ENCODE measurements around the gene GNAO1. TPM values are rescaled to one million over a fixed set of nuclear protein-coding genes. Genes with fewer than 3 reads are reported as not detected.
"Not testable (repeated sequence)": the region's sequence is repeated elsewhere in the genome, so short reads cannot be mapped to it uniquely, and the experiment has no call there.

GNAO1 gene
- total RNA-seq, 4 donors from 2014 or later: 1.4 to 4.4 (median 2.5) TPM

DNA sequence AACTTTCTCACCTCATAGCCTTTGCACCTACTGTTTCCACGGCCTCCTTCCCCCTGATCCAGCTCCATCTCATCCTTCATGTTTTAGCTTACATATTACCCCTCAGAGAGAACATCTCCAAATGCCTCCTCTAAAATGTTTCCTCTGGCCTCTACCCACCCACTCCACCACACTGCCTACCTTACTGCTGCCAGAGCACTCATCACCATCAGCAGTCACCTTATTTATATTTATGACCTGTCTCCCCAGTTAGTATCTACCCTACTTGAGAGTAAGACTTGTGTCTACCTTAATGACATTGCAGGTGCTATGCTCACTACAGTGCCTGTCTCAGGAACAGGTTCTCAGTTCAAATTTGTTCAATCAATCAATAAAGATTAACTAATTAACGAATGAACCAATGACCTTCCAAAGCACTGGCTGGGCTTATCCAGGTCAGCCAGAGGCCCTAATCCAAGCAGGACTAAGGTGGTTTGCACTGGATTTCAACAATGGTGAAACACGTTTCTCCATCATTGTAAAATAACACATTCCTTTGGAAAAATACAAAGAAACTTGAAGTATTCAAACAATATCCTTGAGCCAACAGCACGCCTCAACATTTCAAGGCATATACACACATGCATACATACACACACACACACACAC lies 192.9 kb downstream of the GNAO1 start:
- H3K27me3 ChIP-seq: no peaks in the 10 kb centered on the region
- H3K27ac ChIP-seq: no peak overlapping the region
- H3K4me3 ChIP-seq (replicated peaks in 1 of 3): no peak overlapping the region
- no peaks in the 10 kb centered on the region for H3K9me3 ChIP-seq
- H3K4me1 ChIP-seq: no peaks in the 10 kb centered on the region
- no peak for DNase-seq
- intact Hi-C loops (cut with DNase I): no loop called here
- peaks cover 35 to 44% of the 10 kb centered on the region in 2 donors for H3K36me3 ChIP-seq
- TF ChIP-seq POLR2A (IDR thresholded peaks at IDR 0.05): no peak
- TF ChIP-seq, protein P1, sequence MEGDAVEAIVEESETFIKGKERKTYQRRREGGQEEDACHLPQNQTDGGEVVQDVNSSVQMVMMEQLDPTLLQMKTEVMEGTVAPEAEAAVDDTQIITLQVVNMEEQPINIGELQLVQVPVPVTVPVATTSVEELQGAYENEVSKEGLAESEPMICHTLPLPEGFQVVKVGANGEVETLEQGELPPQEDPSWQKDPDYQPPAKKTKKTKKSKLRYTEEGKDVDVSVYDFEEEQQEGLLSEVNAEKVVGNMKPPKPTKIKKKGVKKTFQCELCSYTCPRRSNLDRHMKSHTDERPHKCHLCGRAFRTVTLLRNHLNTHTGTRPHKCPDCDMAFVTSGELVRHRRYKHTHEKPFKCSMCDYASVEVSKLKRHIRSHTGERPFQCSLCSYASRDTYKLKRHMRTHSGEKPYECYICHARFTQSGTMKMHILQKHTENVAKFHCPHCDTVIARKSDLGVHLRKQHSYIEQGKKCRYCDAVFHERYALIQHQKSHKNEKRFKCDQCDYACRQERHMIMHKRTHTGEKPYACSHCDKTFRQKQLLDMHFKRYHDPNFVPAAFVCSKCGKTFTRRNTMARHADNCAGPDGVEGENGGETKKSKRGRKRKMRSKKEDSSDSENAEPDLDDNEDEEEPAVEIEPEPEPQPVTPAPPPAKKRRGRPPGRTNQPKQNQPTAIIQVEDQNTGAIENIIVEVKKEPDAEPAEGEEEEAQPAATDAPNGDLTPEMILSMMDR (IDR thresholded peaks at IDR 0.05): no peak
- WGBS, 2 donors: 95 to 96% methylated on average over 4 of the region's 4 CpGs

GRCh38 chr16:56387396-56387795 lies 196.1 kb downstream of the GNAO1 start:
- Histone ChIP-seq H3K36me3 (peaks cover 21 to 46% of the 10 kb centered on the region in 2 donors), H3K4me1 (no peaks in the 10 kb centered on the region), H3K9me3 (no peaks in the 10 kb centered on the region), H3K27ac (no peak overlapping the region), H3K4me3 (replicated peaks in 1 of 3) (no peak overlapping the region), H3K27me3 (no peaks in the 10 kb centered on the region)
- intact Hi-C loops (cut with DNase I): no loop called here
- WGBS, 2 donors: 94 to 100% methylated on average over 3 of the region's 3 CpGs
- no peak for TF ChIP-seq POLR2A (IDR thresholded peaks at IDR 0.05)
- TF ChIP-seq, protein P1 (IDR thresholded peaks at IDR 0.05): no peak
- no peak for DNase-seq

- no peak for DNase-seq
- H3K4me3 ChIP-seq (replicated peaks in 1 of 3): no peak overlapping the region
- no peaks in the 10 kb centered on the region for H3K27me3 ChIP-seq
- H3K9me3 ChIP-seq: no peaks in the 10 kb centered on the region
- H3K36me3 ChIP-seq: peaks cover 21 to 45% of the 10 kb centered on the region in 2 donors
- H3K27ac ChIP-seq: no peak overlapping the region
- intact Hi-C loops (cut with DNase I): no loop called here
- no peaks in the 10 kb centered on the region for H3K4me1 ChIP-seq
- TF ChIP-seq POLR2A (IDR thresholded peaks at IDR 0.05): no peak
- TF ChIP-seq, protein P1 (IDR thresholded peaks at IDR 0.05): no peak
Measured at GRCh38 chr16:56388209-56388608, 196.9 kb downstream of the GNAO1 start.

- WGBS, 2 donors: 88 to 91% methylated on average over 3 of the region's 3 CpGs
- Histone ChIP-seq H3K4me3 (replicated peaks in 1 of 3) (no peak overlapping the region), H3K27me3 (no peaks in the 10 kb centered on the region), H3K27ac (no peak overlapping the region), H3K36me3 (peaks cover 21 to 43% of the 10 kb centered on the region in 2 donors), H3K4me1 (no peaks in the 10 kb centered on the region), H3K9me3 (no peaks in the 10 kb centered on the region)
- no peak for DNase-seq
- intact Hi-C loops (cut with DNase I): no loop called here
- TF ChIP-seq POLR2A (IDR thresholded peaks at IDR 0.05): no peak
Measured at GRCh38 chr16:56389554-56389953, 198.3 kb downstream of the GNAO1 start.

DNA sequence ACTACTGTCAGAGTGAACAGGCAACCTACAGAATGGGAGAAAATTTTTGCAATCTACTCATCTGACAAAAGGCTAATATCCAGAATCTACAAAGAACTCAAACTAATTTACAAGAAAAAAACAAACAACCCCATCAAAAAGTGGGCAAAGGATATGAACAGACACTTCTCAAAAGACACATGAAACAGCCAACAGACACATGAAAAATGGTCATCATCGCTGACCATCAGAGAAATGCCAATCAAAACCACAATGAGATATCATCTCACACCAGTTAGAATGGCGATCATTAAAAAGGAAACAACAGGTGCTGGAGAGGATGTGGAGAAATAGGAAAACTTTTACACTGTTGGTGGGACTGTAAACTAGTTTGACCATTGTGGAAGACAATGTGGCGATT lies 205.4 kb downstream of the GNAO1 start:
- intact Hi-C loops (cut with DNase I); H3K27me3 ChIP-seq; DNase-seq; H3K27ac ChIP-seq; H3K4me3 ChIP-seq (replicated peaks in 1 of 3); H3K9me3 ChIP-seq; H3K36me3 ChIP-seq: not testable (repeated sequence)
- peaks cover 6 to 10% of the 10 kb centered on the region in 2 donors for H3K4me1 ChIP-seq
- 98 to 100% methylated on average over 3 of the region's 3 CpGs for WGBS, 2 donors

DNA sequence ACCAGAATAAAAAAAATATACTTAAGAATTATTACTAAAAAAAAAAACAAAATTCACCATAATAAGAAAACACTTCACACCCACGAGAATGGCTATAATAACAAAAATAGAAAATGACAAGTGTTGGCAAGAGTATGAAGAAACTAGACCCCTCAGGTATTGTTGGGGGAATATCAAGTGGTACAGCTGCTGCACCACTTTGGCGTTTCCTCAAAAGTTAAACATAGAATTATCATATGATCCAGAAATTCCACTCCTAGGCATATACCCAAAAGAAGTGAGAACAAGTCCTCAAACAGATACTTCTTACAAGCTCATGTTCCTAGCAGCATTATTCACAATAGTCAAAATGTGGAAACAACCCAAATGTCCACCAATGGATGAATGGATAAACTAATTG lies 207.8 kb downstream of the GNAO1 start:
- Histone ChIP-seq H3K4me1 (peaks cover 6 to 10% of the 10 kb centered on the region in 2 donors), H3K36me3 (peaks cover 21 to 24% of the 10 kb centered on the region in 2 donors), H3K27ac (no peak overlapping the region), H3K9me3 (no peaks in the 10 kb centered on the region), H3K27me3 (no peaks in the 10 kb centered on the region), H3K4me3 (replicated peaks in 1 of 3) (no peak overlapping the region)
- intact Hi-C loops (cut with DNase I): no loop called here
- 83 to 84% methylated on average over 2 of the region's 2 CpGs for WGBS, 2 donors
- TF ChIP-seq, protein P1 (IDR thresholded peaks at IDR 0.05): no peak
- no peak for TF ChIP-seq POLR2A (IDR thresholded peaks at IDR 0.05)
- DNase-seq: no peak
